ENCODE measurements around the gene PIK3C2A.
"Not testable (repeated sequence)": the region's sequence is repeated elsewhere in the genome, so short reads cannot be mapped to it uniquely, and the experiment has no call there.

Gene PIK3C2A

GRCh38 chr11:17207317-17208256, at the start of gene PIK3C2A:
TSS of gene PIK3C2A (minus strand) at chr11:17207986. CDS start at chr11:17169741, 38,245 bp downstream.
- DNase-seq: peak; percentile 93

GRCh38 chr11:17257196-17257595, 49.4 kb upstream of the PIK3C2A start:
- DNase-seq: no peak

- no peak for DNase-seq
These were observed 48.7 kb upstream of the PIK3C2A start for GRCh38 chr11:17256512-17256911.

GRCh38 chr11:17252704-17253103, 44.9 kb upstream of the PIK3C2A start:
- DNase-seq: no peak

GRCh38 chr11:17250561-17251350, 43.0 kb upstream of the PIK3C2A start:
- no peak for DNase-seq

GRCh38 chr11:17244046-17244445, 36.3 kb upstream of the PIK3C2A start:
- no peak for DNase-seq

GRCh38 chr11:17242954-17243353, 35.2 kb upstream of the PIK3C2A start:
- not testable (repeated sequence) for DNase-seq

GRCh38 chr11:17240780-17241179, 33.0 kb upstream of the PIK3C2A start:
- DNase-seq: no peak

GRCh38 chr11:17239927-17240326, 32.1 kb upstream of the PIK3C2A start:
- not testable (repeated sequence) for DNase-seq

GRCh38 chr11:17238377-17238776, 30.6 kb upstream of the PIK3C2A start:
- no peak for DNase-seq

- no peak for DNase-seq
These were observed 25.3 kb upstream of the PIK3C2A start for GRCh38 chr11:17233101-17233500.

- DNase-seq: peak; percentile 31
These were observed 23.4 kb upstream of the PIK3C2A start for GRCh38 chr11:17230867-17231851.

- no peak for DNase-seq
These were observed 21.8 kb upstream of the PIK3C2A start for GRCh38 chr11:17229481-17230152.

GRCh38 chr11:17228186-17228925, 20.6 kb upstream of the PIK3C2A start:
- DNase-seq: not testable (repeated sequence)

- DNase-seq: no peak
These were observed 16.9 kb upstream of the PIK3C2A start for GRCh38 chr11:17224727-17225126.

GRCh38 chr11:17221968-17222367, 14.2 kb upstream of the PIK3C2A start:
- DNase-seq: no peak

- no peak for DNase-seq
These were observed 11.2 kb upstream of the PIK3C2A start for GRCh38 chr11:17219016-17219415.

GRCh38 chr11:17218403-17218802, 10.6 kb upstream of the PIK3C2A start:
- no peak for DNase-seq

- DNase-seq: no peak
These were observed 9.6 kb upstream of the PIK3C2A start for GRCh38 chr11:17217401-17217800.

GRCh38 chr11:17214338-17214737, 6.6 kb upstream of the PIK3C2A start:
- DNase-seq: no peak

- DNase-seq: no peak
These were observed 3.5 kb upstream of the PIK3C2A start for GRCh38 chr11:17211286-17211685.
